Measurements from ENCODE around the gene RPL36. TPM values are rescaled to one million over a fixed set of nuclear protein-coding genes. Genes with fewer than 3 reads are reported as not detected.

The RPL36 gene
- 3,116 TPM for polyA plus RNA-seq (2012; ENCODE audit: low read depth, missing spikeins)

- peak; percentile 99 for TF ChIP-seq POLR2A (IDR thresholded peaks at IDR 0.05; ENCODE audit: low read depth, low read length)
- peak; percentile 95 for TF ChIP-seq POU2F2 (IDR thresholded peaks at IDR 0.05; ENCODE audit: low read depth, low read length)
- peak; percentile 20 for TF ChIP-seq PAX5 (IDR thresholded peaks at IDR 0.05; ENCODE audit: insufficient read depth, low read length, severe bottlenecking)
- peak; percentile 99 for TF ChIP-seq POLR2AphosphoS5 (IDR thresholded peaks at IDR 0.05; ENCODE audit: low read depth, low read length)
- TF ChIP-seq SPI1 (IDR thresholded peaks at IDR 0.05; ENCODE audit: low read depth, low read length): peak; percentile 28; the same call in 1 of the 2 replicates
- TF ChIP-seq TAF1 (IDR thresholded peaks at IDR 0.05; ENCODE audit: low read depth, low read length): peak; percentile 99
- peak; percentile 99 for FAIRE-seq
- peak; percentile 97 for DNase-seq (ENCODE audit: insufficient read length, low spot score)
Measured at GRCh38 chr19:5690125-5690954, at the start of gene RPL36. TSS of gene RPL36 (plus strand) at chr19:5690295. CDS start at chr19:5690508, 213 bp downstream.

DNA sequence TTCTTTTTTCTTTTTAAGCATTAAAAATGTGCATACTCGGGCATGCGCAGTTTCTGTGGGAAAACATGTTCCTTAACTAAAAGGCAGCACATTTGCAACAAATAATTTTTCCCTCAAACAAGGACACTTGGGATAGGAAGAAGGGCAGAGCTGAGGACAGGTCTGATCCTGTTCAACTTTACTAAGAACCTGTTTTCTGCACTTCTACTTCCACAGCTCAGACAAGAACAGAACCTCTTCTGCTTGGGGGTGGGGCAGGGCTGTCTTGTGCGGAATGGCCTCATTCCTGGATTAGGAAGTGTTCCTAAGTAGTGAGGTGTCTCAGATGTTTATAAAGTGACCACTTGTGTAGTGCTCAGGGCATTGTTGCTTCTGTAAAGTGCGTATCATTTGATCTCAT is 48.9 kb upstream of the RPL36 start:
- FAIRE-seq: no peak
- no peak for TF ChIP-seq POLR2AphosphoS5 (IDR thresholded peaks at IDR 0.05; ENCODE audit: low read depth, low read length)

DNA sequence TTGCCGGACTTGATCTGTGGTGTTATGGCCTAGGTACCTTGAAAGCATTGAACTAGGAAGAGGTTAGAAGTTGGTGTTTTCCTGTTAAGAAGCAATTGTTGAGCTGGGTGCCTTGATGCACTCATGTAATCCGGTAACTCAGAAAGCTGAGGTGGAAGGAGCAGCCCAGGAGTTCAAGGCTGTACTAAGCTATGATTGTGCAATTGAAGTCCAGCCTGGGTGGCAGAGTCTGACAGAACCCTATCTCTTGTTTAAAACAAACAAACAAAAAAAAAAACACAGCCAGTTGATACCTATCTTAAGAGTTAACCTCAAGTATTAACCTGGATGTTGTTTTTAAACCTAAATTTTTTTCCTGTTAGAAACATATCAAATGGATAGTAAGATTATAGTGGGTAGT is 47.9 kb upstream of the RPL36 start:
- TF ChIP-seq TAF1 (IDR thresholded peaks at IDR 0.05; ENCODE audit: low read depth, low read length) (no peak), POLR2AphosphoS5 (IDR thresholded peaks at IDR 0.05; ENCODE audit: low read depth, low read length) (no peak), PAX5 (IDR thresholded peaks at IDR 0.05; ENCODE audit: insufficient read depth, low read length, severe bottlenecking) (no peak), POU2F2 (IDR thresholded peaks at IDR 0.05; ENCODE audit: low read depth, low read length) (no peak), SPI1 (IDR thresholded peaks at IDR 0.05; ENCODE audit: low read depth, low read length) (no peak), POLR2A (IDR thresholded peaks at IDR 0.05; ENCODE audit: low read depth, low read length) (no peak)
- no peak for DNase-seq (ENCODE audit: insufficient read length, low spot score)
- FAIRE-seq: no peak

More for the DNA sequence above, 48.9 kb upstream of the RPL36 start:
- no peak for DNase-seq (ENCODE audit: insufficient read length, low spot score)

DNA sequence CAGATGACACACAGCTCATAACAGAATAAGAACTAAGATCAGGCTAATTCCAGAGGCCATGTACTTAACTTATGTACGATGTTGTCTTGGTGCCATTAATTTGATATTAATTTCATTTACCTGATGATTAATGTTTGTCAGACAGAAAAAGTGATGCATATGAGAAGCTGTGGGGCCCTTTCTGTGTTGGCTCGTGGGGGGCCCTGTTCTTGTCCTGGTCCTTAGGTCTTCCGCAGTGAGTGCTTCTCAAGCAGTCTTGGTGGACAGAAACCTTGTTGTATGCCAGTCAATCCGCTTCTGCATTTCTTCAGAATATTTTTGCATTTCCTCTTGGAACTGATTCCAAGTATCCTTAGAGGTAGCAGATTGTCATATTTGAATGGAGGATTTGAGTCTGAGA is 47.0 kb upstream of the RPL36 start:
- no peak for TF ChIP-seq POLR2AphosphoS5 (IDR thresholded peaks at IDR 0.05; ENCODE audit: low read depth, low read length)
- no peak for TF ChIP-seq SPI1 (IDR thresholded peaks at IDR 0.05; ENCODE audit: low read depth, low read length)
- TF ChIP-seq POLR2A (IDR thresholded peaks at IDR 0.05; ENCODE audit: low read depth, low read length): no peak
- TF ChIP-seq PAX5 (IDR thresholded peaks at IDR 0.05; ENCODE audit: insufficient read depth, low read length, severe bottlenecking): no peak
- TF ChIP-seq TAF1 (IDR thresholded peaks at IDR 0.05; ENCODE audit: low read depth, low read length): no peak
- TF ChIP-seq POU2F2 (IDR thresholded peaks at IDR 0.05; ENCODE audit: low read depth, low read length): no peak
- FAIRE-seq (no peak), DNase-seq (ENCODE audit: insufficient read length, low spot score) (no peak)

DNA sequence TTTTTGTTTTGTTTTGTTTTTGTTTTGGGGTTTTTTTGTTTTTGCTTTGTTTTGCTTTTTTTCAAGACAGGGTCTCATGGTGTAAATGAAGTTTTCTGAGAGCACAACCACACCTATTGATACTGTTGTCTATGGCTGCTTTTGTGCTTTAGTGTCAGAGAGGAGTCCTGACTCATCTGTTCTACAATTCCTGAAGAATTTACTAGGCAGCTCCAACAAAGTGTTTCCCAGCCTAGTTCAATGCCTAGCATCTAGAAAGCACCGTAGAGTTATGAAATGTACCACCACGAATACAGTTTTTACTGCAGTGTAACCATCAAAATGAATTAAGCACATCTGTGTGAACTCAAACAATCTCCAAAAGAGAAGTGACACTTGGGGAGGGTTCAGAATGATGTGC is 46.1 kb upstream of the RPL36 start:
- FAIRE-seq (no peak), DNase-seq (ENCODE audit: insufficient read length, low spot score) (no peak)
- TF ChIP-seq POU2F2 (IDR thresholded peaks at IDR 0.05; ENCODE audit: low read depth, low read length) (no peak), PAX5 (IDR thresholded peaks at IDR 0.05; ENCODE audit: insufficient read depth, low read length, severe bottlenecking) (no peak), SPI1 (IDR thresholded peaks at IDR 0.05; ENCODE audit: low read depth, low read length) (no peak), POLR2AphosphoS5 (IDR thresholded peaks at IDR 0.05; ENCODE audit: low read depth, low read length) (no peak), POLR2A (IDR thresholded peaks at IDR 0.05; ENCODE audit: low read depth, low read length) (no peak), TAF1 (IDR thresholded peaks at IDR 0.05; ENCODE audit: low read depth, low read length) (no peak)

- FAIRE-seq (peak; percentile 31), DNase-seq (ENCODE audit: insufficient read length, low spot score) (no peak)
- no peak for TF ChIP-seq POU2F2 (IDR thresholded peaks at IDR 0.05; ENCODE audit: low read depth, low read length)
- TF ChIP-seq TAF1 (IDR thresholded peaks at IDR 0.05; ENCODE audit: low read depth, low read length): no peak
- TF ChIP-seq SPI1 (IDR thresholded peaks at IDR 0.05; ENCODE audit: low read depth, low read length): no peak
- TF ChIP-seq PAX5 (IDR thresholded peaks at IDR 0.05; ENCODE audit: insufficient read depth, low read length, severe bottlenecking): no peak
Measured at GRCh38 chr19:5645409-5645808, 44.7 kb upstream of the RPL36 start.

DNA sequence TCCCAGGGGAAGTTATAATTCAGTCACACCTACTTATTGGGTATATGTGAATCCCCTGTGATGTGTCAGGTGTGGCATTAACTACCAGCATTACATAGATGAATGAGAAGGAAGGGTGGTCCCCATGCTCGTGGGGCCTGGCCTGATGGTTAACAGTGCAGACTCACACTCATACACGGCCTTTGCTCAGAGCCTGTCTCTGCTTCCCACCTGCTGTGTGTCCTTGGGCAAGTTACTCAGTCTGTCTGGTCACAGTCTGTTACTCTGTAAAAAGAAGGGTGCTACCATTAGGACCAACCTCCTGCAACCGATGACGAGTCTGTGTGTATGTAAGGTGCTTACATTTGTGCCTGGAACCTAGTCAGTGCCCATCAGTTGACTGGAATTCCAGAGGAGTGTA is 43.4 kb upstream of the RPL36 start:
- FAIRE-seq (peak; percentile 63), DNase-seq (ENCODE audit: insufficient read length, low spot score) (no peak)
- TF ChIP-seq PAX5 (IDR thresholded peaks at IDR 0.05; ENCODE audit: insufficient read depth, low read length, severe bottlenecking) (no peak), TAF1 (IDR thresholded peaks at IDR 0.05; ENCODE audit: low read depth, low read length) (no peak), POLR2AphosphoS5 (IDR thresholded peaks at IDR 0.05; ENCODE audit: low read depth, low read length) (no peak), SPI1 (IDR thresholded peaks at IDR 0.05; ENCODE audit: low read depth, low read length) (no peak), POLR2A (IDR thresholded peaks at IDR 0.05; ENCODE audit: low read depth, low read length) (no peak; the same call in 1 of the 2 replicates), POU2F2 (IDR thresholded peaks at IDR 0.05; ENCODE audit: low read depth, low read length) (no peak)

- peak; percentile 85 for FAIRE-seq
- no peak for DNase-seq (ENCODE audit: insufficient read length, low spot score)
- TF ChIP-seq POU2F2 (IDR thresholded peaks at IDR 0.05; ENCODE audit: low read depth, low read length) (no peak), SPI1 (IDR thresholded peaks at IDR 0.05; ENCODE audit: low read depth, low read length) (no peak), POLR2A (IDR thresholded peaks at IDR 0.05; ENCODE audit: low read depth, low read length) (no peak), TAF1 (IDR thresholded peaks at IDR 0.05; ENCODE audit: low read depth, low read length) (no peak), PAX5 (IDR thresholded peaks at IDR 0.05; ENCODE audit: insufficient read depth, low read length, severe bottlenecking) (no peak), POLR2AphosphoS5 (IDR thresholded peaks at IDR 0.05; ENCODE audit: low read depth, low read length) (no peak)
Measured at GRCh38 chr19:5648464-5648863, 41.6 kb upstream of the RPL36 start.

DNA sequence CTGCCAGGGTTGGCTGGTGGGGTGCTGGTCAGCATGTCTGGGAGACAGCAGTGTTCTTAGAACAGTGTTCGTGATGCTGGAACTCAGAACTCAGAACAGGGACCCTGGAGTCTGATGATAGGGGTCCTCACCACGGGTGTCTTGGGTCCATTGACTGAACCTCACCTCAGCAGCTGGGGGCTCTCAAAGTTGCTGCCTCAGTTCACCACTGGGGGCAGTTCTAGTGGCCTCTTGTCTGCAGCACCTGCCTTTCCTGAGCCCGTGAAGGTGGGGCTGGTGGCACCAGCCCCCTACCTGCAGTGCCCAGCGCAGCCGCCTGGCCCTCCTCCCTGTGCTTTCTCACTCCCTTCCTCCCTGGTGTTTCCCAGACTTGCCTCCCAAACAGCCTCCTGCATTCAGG is 38.7 kb upstream of the RPL36 start:
- no peak for FAIRE-seq
- DNase-seq (ENCODE audit: insufficient read length, low spot score): no peak
- TF ChIP-seq POLR2A (IDR thresholded peaks at IDR 0.05; ENCODE audit: low read depth, low read length) (no peak), POU2F2 (IDR thresholded peaks at IDR 0.05; ENCODE audit: low read depth, low read length) (no peak), PAX5 (IDR thresholded peaks at IDR 0.05; ENCODE audit: insufficient read depth, low read length, severe bottlenecking) (no peak), TAF1 (IDR thresholded peaks at IDR 0.05; ENCODE audit: low read depth, low read length) (no peak), SPI1 (IDR thresholded peaks at IDR 0.05; ENCODE audit: low read depth, low read length) (no peak), POLR2AphosphoS5 (IDR thresholded peaks at IDR 0.05; ENCODE audit: low read depth, low read length) (no peak)

Measured in GM12891 (cell line).